Ovary (tissue), 9 donors: ENCODE results near the gene SRRM5. TPM values are rescaled to one million over a fixed set of nuclear protein-coding genes. Genes with fewer than 3 reads are reported as not detected.

Source experiments
- DNase-seq, 5 donors: peaks; one replicate each; pipeline ENCODE4 v3.0.0-alpha.2; 2019 to 2020
- H3K27ac ChIP-seq, 2 donors: fragments of 200-600 bp; one replicate each; pipeline versions ENCODE4 v1.5.1 to v1.8.0; 2019 to 2022
- H3K27me3 ChIP-seq: fragments of 200-600 bp; one replicate; pipeline ENCODE4 v1.8.0; 2022
- H3K36me3 ChIP-seq: fragments of 200-600 bp; sonication (generic); one replicate; pipeline ENCODE4 v1.5.1; 2019
- H3K4me1 ChIP-seq: one replicate; pipeline ENCODE4 v1.8.1; 2013; ENCODE audit warnings: mild to moderate bottlenecking, moderate library complexity; ENCODE audit not compliant: insufficient read depth
- H3K4me3 ChIP-seq: fragments of 200-600 bp; sonication (generic); one replicate; pipeline ENCODE4 v1.5.1; 2017
- H3K9me3 ChIP-seq, 2 donors: fragments of 200-600 bp in 1 of 2; sonication (generic) in 1 of 2; one replicate each; pipeline versions ENCODE4 v1.5.1 to v1.8.1; 2013 to 2019; ENCODE audit warnings: mild to moderate bottlenecking in 1 of 2, moderate library complexity in 1 of 2
- CTCF ChIP-seq, 3 donors: fragments of 450-650 bp in 2 of 3; fragments of 200-600 bp in 1 of 3; IDR thresholded peaks; one replicate each; pipeline versions ENCODE4 v1.5.1 to v1.8.0; 2016 to 2022; ENCODE audit warnings: antibody characterized with exemption in 3 of 3, mild to moderate bottlenecking in 1 of 3
- EP300 ChIP-seq: sonication (generic); formaldehyde crosslinking; IDR thresholded peaks from one replicate; pipeline ENCODE4 v1.6.1; 2017; ENCODE audit warnings: antibody characterized with exemption
- POLR2A ChIP-seq: fragments of 450-650 bp; IDR thresholded peaks from one replicate; pipeline ENCODE4 v1.6.1; 2017; ENCODE audit warnings: antibody characterized with exemption, mild to moderate bottlenecking, moderate library complexity
- WGBS, 3 donors: extraction: QIAGEN DNeasy Blood & Tissue Kit in 1 of 3; methylation state at CpG; one replicate each; pipeline versions ENCODE4 v1.1.5 to v1.1.7; 2013 to 2017; 5-methylcytosine and 5-hydroxymethylcytosine counted together
- intact Hi-C, 4 donors: fragments of 100-400 bp; cut with DNase I; formaldehyde crosslinking; loops; one replicate each; pipeline versions ENCODE4 v1.11.0 to v1.15.1; 2022 to 2023
- polyA plus RNA-seq, 2 donors: library from polyadenylated mRNA; stranded (reverse); fragments of 200-250 nt in 1 of 2; fragments of 350-450 nt in 1 of 2; fragmentation: Illumina TruSeq in 1 of 2; extraction: RNeasy Lipid Tissue Mini Kit (QIAGEN cat#74804) in 1 of 2; gene quantifications; one replicate each; pipeline ENCODE4 v1.2.3, GENCODE V29; 2013 to 2014
- total RNA-seq, 7 donors: library from RNA; depleted of rRNA in 2 of 7; stranded (reverse); fragments of >200 nt in 2 of 7; fragmentation: NEBNext Ultra II Directional in 3 of 7; extraction: Animal tissue kit (Norgen Biotek cat#: 25700) in 3 of 7; gene quantifications; one replicate each; pipeline versions ENCODE4 v1.1.0 to v1.2.4, GENCODE V29; 2016 to 2023
- donor health status: DM: no; HTN: no; CAD: no; lungs with moderate emphysema.
- donor health status: DM: no; HTN: no; CAD: no.
- donor health status: Bipolar disorder and iron deficiency.
- donor health status: DM: yes; HTN: yes; CAD: no.
- donor health status: DM: no; HTN: no; CAD: no.
- donor health status: DM: yes; HTN: yes; CAD: no.

Gene SRRM5
- total and polyA plus RNA-seq, 9 donors: 0.10 to 0.73 (median 0.33) TPM

DNA sequence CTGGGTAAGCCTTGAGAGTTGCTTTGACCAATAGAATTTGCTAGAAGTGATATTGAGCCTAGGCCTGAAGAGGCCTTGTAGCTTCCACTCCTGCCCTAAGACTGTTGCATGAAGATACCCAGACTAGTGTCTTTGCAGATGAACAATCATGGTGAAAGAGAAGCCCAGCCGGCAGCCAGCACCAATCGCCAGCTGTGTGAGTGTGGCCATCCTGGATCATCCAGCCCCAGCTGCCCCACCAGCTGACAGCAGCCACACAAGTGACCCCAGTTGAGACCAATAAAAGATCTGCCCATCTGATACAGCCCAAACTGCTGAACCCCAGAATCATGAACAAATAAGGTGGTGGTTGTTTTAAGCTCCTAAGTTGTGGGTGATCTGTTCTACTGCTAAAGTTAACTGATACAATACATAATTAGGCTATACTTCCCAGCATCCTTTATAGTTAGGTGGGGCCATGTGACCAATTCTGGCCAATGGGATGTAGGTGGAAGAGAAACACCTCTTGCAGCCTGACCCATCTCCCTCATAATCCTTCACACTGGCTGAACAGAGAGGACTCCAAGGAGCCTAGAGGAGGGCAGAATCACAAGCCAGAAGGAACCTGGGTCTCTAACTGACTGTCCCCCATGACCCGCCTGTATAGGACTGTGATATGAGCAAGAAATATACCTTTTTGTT is 16.9 kb downstream of the SRRM5 start:
- TF ChIP-seq CTCF (IDR thresholded peaks at IDR 0.05) (no peak), POLR2A (no peak), EP300 (no peak)
- H3K36me3 ChIP-seq: no peaks in the 10 kb centered on the region
- WGBS, 3 donors: 84 to 94% (median 87%) methylated on average over 3 of the region's 3 CpGs
- intact Hi-C loops: no loop called here
- no peaks in the 10 kb centered on the region for H3K4me1 ChIP-seq
- DNase-seq: no peak
- no peak overlapping the region for H3K27ac ChIP-seq
- no peaks in the 10 kb centered on the region for H3K9me3 ChIP-seq
- no peak overlapping the region for H3K4me3 ChIP-seq
- H3K27me3 ChIP-seq: no peaks in the 10 kb centered on the region

- no peaks in the 10 kb centered on the region for H3K36me3 ChIP-seq
- no peaks in the 10 kb centered on the region for H3K27me3 ChIP-seq
- H3K4me1 ChIP-seq: no peaks in the 10 kb centered on the region
- no peak overlapping the region for H3K27ac ChIP-seq
- no peak overlapping the region for H3K4me3 ChIP-seq
- DNase-seq: no peak
- TF ChIP-seq EP300: no peak
- TF ChIP-seq POLR2A: no peak
- no peak for TF ChIP-seq CTCF (IDR thresholded peaks at IDR 0.05)
- intact Hi-C loops: no loop called here
- 86 to 90% (median 88%) methylated on average over 5 of the region's 5 CpGs for WGBS, 3 donors
- no peaks in the 10 kb centered on the region for H3K9me3 ChIP-seq
These were observed 19.6 kb downstream of the SRRM5 start for GRCh38 chr19:43631491-43631890.

- intact Hi-C loops: no loop called here
- H3K27ac ChIP-seq: no peak overlapping the region
- TF ChIP-seq CTCF (IDR thresholded peaks at IDR 0.05) (no peak), EP300 (no peak), POLR2A (no peak)
- no peaks in the 10 kb centered on the region for H3K9me3 ChIP-seq
- H3K4me1 ChIP-seq: no peaks in the 10 kb centered on the region
- H3K4me3 ChIP-seq: no peak overlapping the region
- WGBS, 3 donors: 71 to 85% (median 73%) methylated on average over 4 of the region's 4 CpGs
- DNase-seq: no peak
- no peaks in the 10 kb centered on the region for H3K27me3 ChIP-seq
- H3K36me3 ChIP-seq: no peaks in the 10 kb centered on the region
These were observed 21.6 kb downstream of the SRRM5 start for GRCh38 chr19:43633520-43633919.

DNA sequence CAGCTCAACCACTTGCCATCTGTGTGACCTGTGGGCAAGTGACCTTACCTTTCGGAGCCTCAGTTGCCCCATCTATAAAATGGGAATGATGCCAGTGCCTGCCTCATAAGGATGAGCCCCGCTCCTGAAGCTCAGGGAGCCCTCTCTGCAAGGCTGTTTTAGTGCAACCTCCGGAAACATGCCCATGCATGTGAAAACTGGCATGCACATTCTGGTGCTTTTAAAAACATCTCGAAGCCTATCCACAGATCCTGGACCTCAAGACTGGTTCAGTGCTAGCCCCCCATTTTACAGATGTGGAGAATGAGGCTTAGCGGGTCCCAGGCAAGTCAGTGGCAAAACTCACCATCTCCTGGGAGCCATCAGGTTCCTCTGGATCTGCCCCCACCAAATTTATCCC is 22.2 kb downstream of the SRRM5 start:
- H3K27me3 ChIP-seq: no peaks in the 10 kb centered on the region
- 72 to 79% (median 78%) methylated on average over 5 of the region's 5 CpGs for WGBS, 3 donors
- H3K27ac ChIP-seq: no peak overlapping the region
- intact Hi-C loops: no loop called here
- H3K4me1 ChIP-seq: no peaks in the 10 kb centered on the region
- no peak for TF ChIP-seq EP300
- no peak for TF ChIP-seq POLR2A
- no peak for TF ChIP-seq CTCF (IDR thresholded peaks at IDR 0.05)
- no peak overlapping the region for H3K4me3 ChIP-seq
- no peaks in the 10 kb centered on the region for H3K36me3 ChIP-seq
- H3K9me3 ChIP-seq: no peaks in the 10 kb centered on the region
- DNase-seq: no peak
